HuH-7 (cell line): Measurements from ENCODE around the gene SLC4A4.

ENCODE experiments used
- DNase-seq: peaks from one replicate; pipeline ENCODE4 v3.0.0; 2011; ENCODE audit warnings: low spot score

Gene SLC4A4

DNA sequence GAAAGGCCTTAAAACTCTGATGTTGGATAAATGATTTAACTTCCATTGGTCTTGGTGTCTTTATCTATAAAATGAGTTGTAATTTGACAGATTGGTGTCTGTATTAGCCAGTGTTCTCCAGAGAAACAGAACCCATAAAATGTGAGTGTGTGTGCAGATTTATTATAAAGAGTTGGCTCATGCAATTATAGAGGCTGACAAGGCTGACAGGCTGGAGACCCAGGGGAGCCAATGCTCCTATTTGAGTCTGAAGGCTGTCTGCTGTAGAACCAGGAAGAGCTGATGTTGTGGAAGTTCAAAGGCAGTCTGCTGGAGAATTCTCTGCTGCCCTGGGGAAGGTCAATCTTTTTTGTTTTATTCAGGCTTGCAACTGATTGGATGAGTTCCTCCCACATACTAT is 131.7 kb downstream of the SLC4A4 start:
- no peak for DNase-seq

GRCh38 chr4:71472946-71473345 is 134.1 kb downstream of the SLC4A4 start:
- DNase-seq: no peak

DNA sequence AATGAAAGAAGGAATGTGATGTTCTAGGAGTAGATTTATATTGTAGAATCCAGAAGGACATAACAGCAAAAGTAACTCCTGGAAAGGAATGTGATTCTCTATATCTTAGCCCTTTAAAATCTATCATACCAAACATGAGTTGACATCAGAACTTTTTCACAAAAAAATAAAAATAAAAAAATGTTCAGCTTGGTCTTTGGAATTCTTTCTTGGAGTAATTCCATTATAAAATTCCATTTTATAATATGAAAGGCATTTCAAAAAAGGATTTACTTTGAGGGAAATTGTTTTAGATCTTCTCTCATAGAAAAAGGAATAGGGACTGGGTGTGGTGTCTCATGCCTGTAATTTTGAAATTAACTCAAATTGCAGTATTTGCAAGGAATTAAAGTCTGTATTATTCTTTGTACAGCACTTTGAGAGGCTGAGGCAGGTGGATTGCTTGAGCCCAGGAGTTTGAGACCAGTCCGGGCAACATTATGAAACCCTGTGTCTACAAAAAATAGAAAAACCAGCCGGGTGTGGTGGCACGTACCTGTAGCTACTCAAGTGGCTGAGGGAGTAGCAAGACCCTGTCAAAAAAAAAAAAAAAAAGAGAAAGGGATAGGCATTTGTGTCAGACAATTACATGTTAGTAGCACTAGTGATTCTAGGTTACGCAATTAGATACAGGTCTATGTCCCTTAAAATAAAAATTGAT is 134.9 kb downstream of the SLC4A4 start:
- DNase-seq: no peak

DNA sequence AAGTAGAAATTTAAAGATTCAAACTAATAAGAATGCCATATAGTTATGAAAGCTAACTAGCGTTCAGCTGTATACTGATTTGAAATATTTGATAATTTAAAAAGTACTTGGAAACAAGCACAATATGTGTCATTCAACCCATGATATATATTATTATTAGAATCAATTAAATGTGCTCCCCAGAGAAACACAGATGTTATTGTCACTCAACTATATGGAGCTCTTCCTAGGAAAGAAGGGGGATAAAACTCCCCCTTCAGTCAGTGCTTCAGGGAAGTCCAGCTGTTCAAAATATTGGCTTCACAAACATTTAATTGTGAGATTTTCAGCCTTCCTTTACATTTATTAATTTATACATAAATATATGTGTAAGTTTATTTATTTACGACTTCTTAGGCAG is 135.9 kb downstream of the SLC4A4 start:
- DNase-seq: no peak

DNA sequence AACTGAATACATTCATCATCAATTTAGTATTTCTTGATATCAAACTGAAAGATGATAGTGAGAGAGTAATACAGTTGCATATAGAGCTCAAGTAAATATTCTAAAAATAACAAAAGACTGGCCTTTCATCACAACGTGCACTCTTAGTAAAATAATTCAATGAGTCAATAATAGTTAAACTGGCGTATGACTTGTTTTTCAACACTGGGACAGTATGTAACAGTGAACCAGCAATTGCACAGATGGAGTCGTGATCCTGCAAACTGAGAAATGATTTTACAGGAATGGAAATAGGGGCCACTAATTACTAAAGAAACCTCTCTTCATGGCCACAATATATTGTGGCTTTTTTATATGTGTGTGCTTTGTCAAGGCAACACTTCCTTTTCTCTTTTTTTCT is 137.4 kb downstream of the SLC4A4 start:
- no peak for DNase-seq

DNA sequence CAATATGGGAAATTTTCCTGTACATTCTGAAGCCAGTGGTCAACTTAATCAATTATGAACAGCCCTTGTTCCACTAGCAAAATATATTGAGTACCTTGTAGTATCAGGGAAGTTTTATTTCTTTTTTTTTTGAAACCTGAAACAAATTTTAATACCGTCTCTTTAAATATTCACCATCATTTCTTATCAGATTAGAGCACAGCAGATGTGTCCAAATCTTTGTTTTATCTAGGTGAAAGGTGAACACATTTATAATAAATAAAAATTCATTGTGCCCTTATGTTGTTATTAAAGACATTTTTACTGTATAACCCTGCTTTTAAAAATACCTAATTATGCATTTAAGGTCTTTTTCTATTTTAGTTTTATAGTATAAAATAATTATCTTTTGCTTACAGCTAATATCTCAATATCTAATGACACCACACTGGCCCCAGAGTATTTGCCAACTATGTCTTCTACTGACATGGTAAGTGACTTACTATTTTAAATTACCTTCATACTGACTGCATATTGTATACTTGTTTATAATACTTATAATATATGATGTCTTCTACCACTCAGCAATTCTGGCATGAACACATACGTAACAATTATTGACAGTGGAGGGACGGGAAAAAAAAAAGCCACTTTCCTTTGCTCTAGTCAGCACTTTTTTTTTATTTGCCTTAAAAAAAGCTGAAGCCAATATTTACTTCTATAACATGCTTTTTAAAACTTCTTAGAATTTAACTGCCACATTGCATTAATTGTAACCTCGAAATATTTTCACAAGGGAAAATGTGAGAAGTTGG is 147.9 kb downstream of the SLC4A4 start:
- DNase-seq: no peak

GRCh38 chr4:71487344-71487920 is 148.6 kb downstream of the SLC4A4 start:
- no peak for DNase-seq

DNA sequence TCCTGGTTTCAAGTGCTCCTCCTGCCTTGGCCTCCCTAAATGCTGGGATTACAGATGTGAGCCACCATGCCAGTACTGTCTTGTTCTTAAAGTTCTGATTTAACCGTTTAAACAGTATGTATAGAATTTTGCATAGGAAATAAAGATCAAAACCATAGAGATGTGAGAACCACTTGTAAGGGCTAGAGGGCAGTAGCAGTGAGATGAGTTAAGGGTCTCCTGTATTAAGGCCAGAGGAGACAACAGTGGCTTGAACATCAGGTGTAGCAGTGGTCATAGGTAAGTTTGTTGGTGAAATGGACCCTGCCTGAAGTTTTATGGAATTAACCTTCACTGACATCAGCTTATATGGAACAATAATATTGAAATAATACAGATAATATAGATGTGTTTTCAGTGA is 155.7 kb downstream of the SLC4A4 start:
- no peak for DNase-seq

DNA sequence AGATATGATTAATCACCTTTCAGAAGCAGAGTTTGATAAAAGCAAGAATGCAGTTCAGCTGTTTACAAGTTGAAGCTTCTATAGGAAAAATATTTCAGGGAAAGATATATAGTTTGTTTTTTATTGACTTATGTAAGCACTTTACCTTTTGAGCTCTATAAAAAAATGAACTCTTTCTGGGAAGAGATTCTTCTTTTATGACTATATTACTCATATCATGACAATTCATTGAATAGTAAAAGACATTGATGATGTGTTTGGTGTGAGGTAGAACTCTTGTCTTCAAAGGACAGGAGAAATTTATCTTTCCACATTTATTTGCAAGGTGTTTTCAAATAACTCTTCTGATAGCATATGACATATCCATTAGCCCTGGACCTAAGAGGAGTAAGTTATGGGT is 156.6 kb downstream of the SLC4A4 start:
- DNase-seq: no peak

GRCh38 chr4:71497078-71497477 is 158.3 kb downstream of the SLC4A4 start:
- no peak for DNase-seq

DNA sequence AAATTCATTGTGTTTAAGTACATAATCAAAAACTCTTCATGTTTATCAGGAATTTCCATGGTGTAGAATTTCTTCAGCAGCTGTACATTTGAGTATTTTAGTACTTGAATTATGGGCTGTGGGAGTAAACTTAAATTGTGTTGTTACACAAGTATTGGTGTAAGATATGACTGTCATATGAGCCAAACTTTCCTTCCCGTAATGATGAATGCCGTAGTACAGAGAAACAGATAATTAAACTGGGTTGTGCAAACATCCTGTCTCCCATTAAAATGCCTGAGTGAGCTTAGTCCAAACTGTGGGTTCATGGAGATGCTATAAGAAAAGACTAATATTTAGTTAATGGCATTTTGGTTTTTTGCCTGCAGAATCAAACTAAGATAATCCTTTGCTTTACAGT is 159.2 kb downstream of the SLC4A4 start:
- no peak for DNase-seq

DNA sequence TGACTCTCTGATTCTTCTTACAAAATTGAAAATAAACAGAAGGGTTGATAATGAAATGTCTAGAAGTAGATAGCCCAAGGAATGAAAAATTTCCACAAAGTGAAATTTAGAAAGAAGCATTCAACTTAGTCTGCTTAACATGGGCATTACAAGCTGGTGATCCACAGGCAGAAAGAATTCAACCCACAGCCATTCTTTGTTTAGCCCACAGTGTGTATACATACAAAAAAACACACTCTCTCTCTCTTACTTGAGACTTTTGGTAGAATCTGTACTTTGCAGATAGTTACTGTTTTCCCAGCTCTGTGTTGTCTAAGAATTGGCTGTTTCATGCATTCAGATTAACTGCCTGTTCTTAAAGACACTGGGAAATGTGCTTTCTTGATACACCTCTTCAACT is 159.8 kb downstream of the SLC4A4 start:
- DNase-seq: no peak

DNA sequence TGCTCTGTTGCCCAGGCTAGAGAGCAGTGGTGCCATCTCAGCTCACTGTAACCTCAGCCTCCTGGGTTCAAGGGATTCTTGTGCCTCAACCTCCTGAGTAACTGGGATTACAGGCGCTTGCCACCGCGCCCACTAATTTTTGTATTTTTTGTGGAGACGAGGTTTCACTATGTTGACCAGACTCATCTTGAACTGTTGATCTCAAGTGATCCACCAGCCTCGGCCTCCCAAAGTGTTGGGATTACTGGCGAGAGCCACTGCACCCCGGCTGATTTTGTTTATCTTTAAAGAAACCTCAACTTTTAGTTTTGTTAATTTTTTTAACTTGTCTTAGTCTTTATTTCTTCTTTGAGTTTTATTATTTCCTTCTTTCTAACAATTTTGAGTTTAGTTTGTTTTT is 163.2 kb downstream of the SLC4A4 start:
- DNase-seq: no peak

DNA sequence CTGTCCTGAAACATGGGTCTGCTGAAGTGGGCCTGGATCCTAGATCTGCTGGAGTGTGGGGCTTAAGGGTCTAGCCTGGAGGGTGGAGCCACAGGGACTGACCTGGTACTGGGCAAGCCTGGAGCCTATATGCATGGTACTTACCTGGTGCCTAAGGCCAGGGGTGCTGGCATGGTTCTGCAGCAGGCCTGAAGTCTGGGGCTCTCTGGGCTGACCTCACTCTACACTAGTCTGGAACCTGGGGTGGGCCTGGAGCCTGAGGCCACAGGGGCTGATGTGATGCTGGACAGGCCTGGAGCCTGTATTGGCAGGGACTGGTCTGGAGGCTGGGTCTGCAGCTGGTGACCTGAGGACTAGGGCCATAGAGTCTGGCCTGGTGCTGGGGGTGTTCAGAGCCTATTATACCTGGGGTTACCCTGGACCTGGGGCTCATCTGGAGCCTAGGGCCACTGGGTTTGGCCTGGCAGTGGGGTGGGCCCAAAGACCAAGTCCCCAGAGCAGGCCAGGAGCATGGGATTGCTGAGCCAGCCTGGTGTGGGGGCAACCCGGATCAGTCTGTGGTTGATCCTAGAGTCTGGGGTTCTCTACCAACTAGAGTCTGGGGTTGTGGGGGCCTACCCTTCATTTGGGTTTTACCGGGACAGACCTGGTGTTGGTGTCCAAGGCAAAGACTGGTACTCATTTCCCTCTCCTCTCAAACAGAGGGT is 179.6 kb downstream of the SLC4A4 start:
- no peak for DNase-seq

DNA sequence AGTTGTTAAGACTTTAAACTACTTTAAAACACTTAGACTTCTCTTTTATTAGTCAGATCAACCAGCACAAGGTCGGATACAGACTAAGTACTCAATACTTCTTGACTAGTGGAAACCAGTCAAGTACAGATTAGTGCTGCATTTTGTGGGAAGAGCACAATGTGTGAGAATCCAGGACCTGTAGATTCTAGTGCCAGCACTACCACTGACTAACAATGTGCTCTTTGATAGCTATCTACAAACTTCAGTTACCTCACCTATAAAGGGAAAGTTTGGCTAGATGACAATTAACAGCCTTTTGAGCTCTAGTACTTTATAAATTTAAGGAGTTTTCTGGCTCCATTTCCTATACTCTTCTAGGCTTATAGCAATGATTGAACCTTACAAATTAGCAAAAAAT is 181.5 kb downstream of the SLC4A4 start:
- no peak for DNase-seq

DNA sequence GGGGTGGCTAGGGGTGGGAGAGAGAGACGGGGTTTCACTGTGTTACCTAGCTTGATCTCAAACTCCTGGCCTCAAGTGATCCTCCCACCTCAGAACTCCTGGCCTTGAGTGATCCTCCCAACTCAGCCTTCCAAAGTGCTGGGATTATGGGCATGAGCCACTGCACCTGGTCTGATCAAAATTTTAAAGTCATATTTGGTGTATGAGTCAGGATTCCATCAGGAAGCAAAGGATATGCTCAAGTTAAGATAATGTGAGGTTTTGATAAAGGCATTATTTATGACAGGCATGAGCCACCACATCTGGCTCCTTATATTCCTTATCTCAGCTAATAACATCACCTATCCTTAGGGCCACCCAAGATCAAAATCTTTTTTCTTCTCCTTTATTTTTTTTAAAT is 182.0 kb downstream of the SLC4A4 start:
- no peak for DNase-seq

- no peak for DNase-seq
Measured at GRCh38 chr4:71524756-71525155, 185.9 kb downstream of the SLC4A4 start.

- DNase-seq: no peak
Measured at GRCh38 chr4:71526637-71527406, 188.0 kb downstream of the SLC4A4 start.

DNA sequence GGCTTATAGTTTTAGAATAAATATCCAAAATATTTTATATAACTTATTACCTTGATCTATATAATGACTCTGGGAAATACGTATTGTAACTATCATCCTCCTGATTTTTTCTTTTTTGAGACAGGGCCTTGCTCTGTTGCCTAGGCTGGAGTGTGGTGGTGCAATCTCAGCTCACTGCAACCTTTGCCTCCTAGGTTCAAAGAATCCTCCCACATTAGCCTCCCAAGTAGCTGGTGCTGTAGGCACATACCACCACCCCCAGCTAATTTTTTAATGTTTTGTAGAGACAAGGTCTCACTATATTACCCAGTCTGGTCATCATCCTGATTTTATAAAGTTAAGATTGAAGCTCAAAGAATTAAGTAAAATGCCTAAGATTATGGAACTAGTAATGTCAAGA is 193.6 kb downstream of the SLC4A4 start:
- no peak for DNase-seq

DNA sequence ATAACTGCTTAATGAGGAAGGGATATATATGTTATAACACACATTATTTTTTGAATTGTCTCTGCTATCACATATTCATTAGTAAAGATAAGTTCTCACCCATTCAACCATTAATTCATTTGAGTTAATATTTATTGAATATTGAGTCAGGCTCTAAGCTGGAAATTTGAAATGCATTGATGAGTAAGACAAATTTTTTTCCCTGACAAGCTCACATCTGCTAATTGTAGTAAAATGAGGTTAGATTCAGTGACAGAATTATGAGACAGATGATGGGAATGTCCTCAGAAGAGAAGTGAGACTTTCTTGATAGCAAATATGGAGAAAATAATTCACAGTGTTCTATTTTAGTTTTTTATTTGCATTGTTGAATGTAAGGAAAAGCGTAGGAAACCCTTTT is 194.3 kb downstream of the SLC4A4 start:
- no peak for DNase-seq

GRCh38 chr4:71537551-71538065 is 198.8 kb downstream of the SLC4A4 start:
- no peak for DNase-seq

DNA sequence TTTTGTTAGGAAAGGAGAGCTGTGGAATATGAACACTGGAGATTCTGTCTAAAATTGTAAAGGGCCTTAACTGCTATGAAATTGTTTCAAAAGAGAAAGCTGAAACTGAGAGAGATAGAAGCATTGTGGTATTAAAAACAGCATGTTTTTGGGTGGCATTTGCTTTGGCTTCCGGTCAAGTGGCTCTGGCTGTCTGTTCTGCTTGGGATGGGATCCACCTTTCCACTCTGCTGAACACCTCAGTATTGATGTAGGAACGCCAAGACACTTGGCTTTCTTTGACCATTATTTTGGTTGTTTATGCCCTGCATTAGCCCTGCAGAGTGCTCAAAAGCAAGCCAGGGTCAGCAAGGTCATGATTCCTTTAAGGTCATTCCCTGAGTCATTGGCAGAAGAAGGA is 199.7 kb downstream of the SLC4A4 start:
- no peak for DNase-seq
